Fibroblast of mammary gland (primary cell): ENCODE data around the gene TELO2.

Experiments used
- DNase-seq: peaks from one replicate; pipeline ENCODE4 v3.0.0-alpha.2; 2010; ENCODE audit warnings: low read depth
- H3K4me3 ChIP-seq: 2 replicates; pipeline ENCODE4 v1.5.1; 2011; ENCODE audit warnings: low read depth, mild to moderate bottlenecking, low read length, moderate library complexity; ENCODE audit not compliant: control insufficient read depth
- CTCF ChIP-seq: conservative IDR thresholded peaks from 2 replicates; pipeline ENCODE4 v1.5.1; 2011; ENCODE audit warnings: low read depth, low read length, inconsistent platforms; ENCODE audit not compliant: control insufficient read depth, insufficient read depth

TELO2 gene

GRCh38 chr16:1487395-1488053 is 5.6 kb upstream of the TELO2 start:
- DNase-seq, result no peak
- no peak for TF ChIP-seq CTCF
- no peak overlapping the region for H3K4me3 ChIP-seq

- H3K4me3 ChIP-seq, result no peak overlapping the region
- no peak for TF ChIP-seq CTCF
- DNase-seq, result no peak
These were observed 5.0 kb upstream of the TELO2 start for GRCh38 chr16:1488054-1488601.

GRCh38 chr16:1488619-1489018 is 4.5 kb upstream of the TELO2 start, which contains the start of gene PTX4:
Gene PTX4 (minus strand): TSS chr16:1488944. CDS start chr16:1488909, 35 bp downstream.
- TF ChIP-seq CTCF, result no peak
- H3K4me3 ChIP-seq, result no peak within 1 kb of the TSS
- no peak for DNase-seq

GRCh38 chr16:1489077-1489476 is 4.1 kb upstream of the TELO2 start:
- DNase-seq, result no peak
- no peak for TF ChIP-seq CTCF
- H3K4me3 ChIP-seq, result no peak overlapping the region

GRCh38 chr16:1491327-1491726 is 1.8 kb upstream of the TELO2 start:
- no peak for DNase-seq
- no peak overlapping the region for H3K4me3 ChIP-seq
- no peak for TF ChIP-seq CTCF

- H3K4me3 ChIP-seq, result peak overlapping the region; percentile 46
- no peak for DNase-seq
- TF ChIP-seq CTCF, result no peak
These were observed 858 bp upstream of the TELO2 start for GRCh38 chr16:1492082-1492922.
